Measurements from ENCODE around the gene CD58. TPM values are rescaled to one million over a fixed set of nuclear protein-coding genes. Genes with fewer than 3 reads are reported as not detected.

Gene CD58
- total RNA-seq, 1 donor = 23.5 TPM

DNA sequence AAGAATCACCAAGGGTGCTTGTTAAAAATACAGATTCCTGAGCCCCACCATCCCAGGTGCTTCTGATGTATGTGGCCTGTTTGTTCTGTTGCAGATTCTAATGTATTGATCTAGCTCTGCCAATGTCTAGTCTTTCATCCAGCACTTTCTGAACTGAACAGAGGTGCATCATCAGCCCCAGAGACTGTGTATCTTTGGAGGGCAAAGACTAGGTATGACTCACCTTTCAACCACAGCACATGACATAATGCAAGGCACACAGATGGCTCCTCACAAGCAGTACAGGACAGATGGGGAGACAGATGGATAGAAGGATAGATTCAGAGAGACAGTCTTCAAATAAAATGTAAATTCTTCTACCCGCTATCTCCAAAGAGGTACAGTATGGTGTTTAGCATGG, 32.3 kb downstream of the CD58 start:
- Histone ChIP-seq H3K27ac (ENCODE audit: low read depth, low read length) (no peak overlapping the region), H3K27me3 (ENCODE audit: insufficient read depth, low read length) (no peaks in the 10 kb centered on the region), H3K79me2 (ENCODE audit: insufficient read depth, low read length) (no peaks in the 10 kb centered on the region), H3K36me3 (ENCODE audit: insufficient read depth, low read length) (peaks cover 10% of the 10 kb centered on the region), H4K20me1 (ENCODE audit: insufficient read depth, low read length) (no peaks in the 10 kb centered on the region), H3K4me1 (ENCODE audit: insufficient read depth, low read length) (peaks cover 3% of the 10 kb centered on the region), H3K4me2 (ENCODE audit: insufficient read depth, low read length) (no peak overlapping the region), H3K4me3 (ENCODE audit: insufficient read depth, low read length) (no peak overlapping the region), H3K9me3 (ENCODE audit: low read depth, low read length) (no peaks in the 10 kb centered on the region), H2AFZ (ENCODE audit: low read length) (no peak overlapping the region)
- TF ChIP-seq, protein P1, sequence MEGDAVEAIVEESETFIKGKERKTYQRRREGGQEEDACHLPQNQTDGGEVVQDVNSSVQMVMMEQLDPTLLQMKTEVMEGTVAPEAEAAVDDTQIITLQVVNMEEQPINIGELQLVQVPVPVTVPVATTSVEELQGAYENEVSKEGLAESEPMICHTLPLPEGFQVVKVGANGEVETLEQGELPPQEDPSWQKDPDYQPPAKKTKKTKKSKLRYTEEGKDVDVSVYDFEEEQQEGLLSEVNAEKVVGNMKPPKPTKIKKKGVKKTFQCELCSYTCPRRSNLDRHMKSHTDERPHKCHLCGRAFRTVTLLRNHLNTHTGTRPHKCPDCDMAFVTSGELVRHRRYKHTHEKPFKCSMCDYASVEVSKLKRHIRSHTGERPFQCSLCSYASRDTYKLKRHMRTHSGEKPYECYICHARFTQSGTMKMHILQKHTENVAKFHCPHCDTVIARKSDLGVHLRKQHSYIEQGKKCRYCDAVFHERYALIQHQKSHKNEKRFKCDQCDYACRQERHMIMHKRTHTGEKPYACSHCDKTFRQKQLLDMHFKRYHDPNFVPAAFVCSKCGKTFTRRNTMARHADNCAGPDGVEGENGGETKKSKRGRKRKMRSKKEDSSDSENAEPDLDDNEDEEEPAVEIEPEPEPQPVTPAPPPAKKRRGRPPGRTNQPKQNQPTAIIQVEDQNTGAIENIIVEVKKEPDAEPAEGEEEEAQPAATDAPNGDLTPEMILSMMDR (IDR thresholded peaks at IDR 0.05; ENCODE audit: extremely low read depth, low read depth, low read length) = no peak
- peak; percentile 52 for DNase-seq (ENCODE audit: insufficient read length, low spot score, missing footprints)

DNA sequence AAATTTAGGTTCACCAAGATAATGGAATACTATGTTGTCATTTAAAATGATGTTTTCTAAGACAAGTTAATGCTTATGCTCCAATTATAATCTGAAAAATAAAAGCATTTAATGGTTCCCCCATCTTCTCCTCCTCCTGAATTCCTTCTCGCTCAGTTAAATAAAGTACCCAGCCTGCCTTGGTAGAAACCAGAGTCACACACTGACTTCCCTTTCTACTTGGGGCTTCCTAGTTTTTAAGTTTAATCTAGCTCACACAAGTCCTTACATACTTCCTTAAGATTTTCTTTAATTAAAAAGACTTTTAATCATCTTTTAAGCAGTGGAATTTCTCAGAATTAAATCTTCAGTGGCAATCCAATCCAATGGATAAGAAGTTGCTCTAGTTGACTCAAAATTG, 32.9 kb downstream of the CD58 start:
- Histone ChIP-seq H3K4me3 (ENCODE audit: insufficient read depth, low read length) (no peak overlapping the region), H3K4me1 (ENCODE audit: insufficient read depth, low read length) (peaks cover 3% of the 10 kb centered on the region), H3K27ac (ENCODE audit: low read depth, low read length) (no peak overlapping the region), H2AFZ (ENCODE audit: low read length) (no peak overlapping the region), H3K4me2 (ENCODE audit: insufficient read depth, low read length) (no peak overlapping the region), H3K9me3 (ENCODE audit: low read depth, low read length) (no peaks in the 10 kb centered on the region), H4K20me1 (ENCODE audit: insufficient read depth, low read length) (no peaks in the 10 kb centered on the region), H3K79me2 (ENCODE audit: insufficient read depth, low read length) (no peaks in the 10 kb centered on the region), H3K36me3 (ENCODE audit: insufficient read depth, low read length) (peaks cover 7% of the 10 kb centered on the region), H3K27me3 (ENCODE audit: insufficient read depth, low read length) (no peaks in the 10 kb centered on the region)
- no peak for DNase-seq (ENCODE audit: insufficient read length, low spot score, missing footprints)
- TF ChIP-seq, protein P1 (IDR thresholded peaks at IDR 0.05; ENCODE audit: extremely low read depth, low read depth, low read length) = no peak

DNA sequence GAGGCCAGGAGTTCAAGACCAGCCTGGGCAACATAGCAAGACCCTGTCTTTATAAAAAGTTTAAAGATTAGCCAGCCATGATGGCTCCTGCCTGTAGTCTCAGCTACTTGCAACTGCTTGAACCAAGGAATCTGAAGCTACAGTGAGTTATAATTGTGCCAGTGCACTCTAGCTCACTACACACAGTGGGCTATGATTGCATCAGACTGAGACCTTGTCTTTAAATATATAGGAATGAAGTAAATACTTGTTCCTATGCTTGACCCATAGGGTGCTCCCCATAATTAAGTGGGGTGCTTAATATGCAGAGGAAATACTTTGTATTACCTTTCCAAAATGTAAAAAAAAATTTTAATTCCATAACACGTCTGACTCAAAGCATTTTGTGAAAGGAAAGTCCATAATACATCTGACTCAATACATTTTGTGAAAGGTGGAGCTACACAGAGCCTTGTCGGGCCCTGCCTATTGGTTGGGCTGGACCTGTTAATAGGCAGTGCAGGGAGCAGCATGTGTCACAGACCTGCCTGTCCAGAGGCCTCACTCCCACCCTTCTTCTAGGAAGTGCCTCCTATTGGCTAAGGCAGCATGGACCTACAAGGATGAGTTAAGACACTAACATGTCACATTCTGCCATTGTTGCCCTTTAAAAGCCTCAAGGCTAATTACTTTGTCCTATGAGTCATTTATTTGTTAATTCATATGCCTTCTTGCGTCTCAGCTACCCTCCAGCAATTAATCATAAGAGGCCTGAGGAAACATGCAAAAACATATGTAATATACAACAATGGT, 33.6 kb downstream of the CD58 start:
- no peak overlapping the region for H3K27ac ChIP-seq (ENCODE audit: low read depth, low read length)
- H3K79me2 ChIP-seq (ENCODE audit: insufficient read depth, low read length) = no peaks in the 10 kb centered on the region
- peaks cover 3% of the 10 kb centered on the region for H3K4me1 ChIP-seq (ENCODE audit: insufficient read depth, low read length)
- no peaks in the 10 kb centered on the region for H3K27me3 ChIP-seq (ENCODE audit: insufficient read depth, low read length)
- DNase-seq (ENCODE audit: insufficient read length, low spot score, missing footprints) = peak; percentile 56
- H3K4me3 ChIP-seq (ENCODE audit: insufficient read depth, low read length) = no peak overlapping the region
- peaks cover 6% of the 10 kb centered on the region for H3K36me3 ChIP-seq (ENCODE audit: insufficient read depth, low read length)
- no peak overlapping the region for H3K4me2 ChIP-seq (ENCODE audit: insufficient read depth, low read length)
- TF ChIP-seq, protein P1 (IDR thresholded peaks at IDR 0.05; ENCODE audit: extremely low read depth, low read depth, low read length) = no peak
- no peaks in the 10 kb centered on the region for H4K20me1 ChIP-seq (ENCODE audit: insufficient read depth, low read length)
- no peaks in the 10 kb centered on the region for H3K9me3 ChIP-seq (ENCODE audit: low read depth, low read length)
- no peak overlapping the region for H2AFZ ChIP-seq (ENCODE audit: low read length)

DNA sequence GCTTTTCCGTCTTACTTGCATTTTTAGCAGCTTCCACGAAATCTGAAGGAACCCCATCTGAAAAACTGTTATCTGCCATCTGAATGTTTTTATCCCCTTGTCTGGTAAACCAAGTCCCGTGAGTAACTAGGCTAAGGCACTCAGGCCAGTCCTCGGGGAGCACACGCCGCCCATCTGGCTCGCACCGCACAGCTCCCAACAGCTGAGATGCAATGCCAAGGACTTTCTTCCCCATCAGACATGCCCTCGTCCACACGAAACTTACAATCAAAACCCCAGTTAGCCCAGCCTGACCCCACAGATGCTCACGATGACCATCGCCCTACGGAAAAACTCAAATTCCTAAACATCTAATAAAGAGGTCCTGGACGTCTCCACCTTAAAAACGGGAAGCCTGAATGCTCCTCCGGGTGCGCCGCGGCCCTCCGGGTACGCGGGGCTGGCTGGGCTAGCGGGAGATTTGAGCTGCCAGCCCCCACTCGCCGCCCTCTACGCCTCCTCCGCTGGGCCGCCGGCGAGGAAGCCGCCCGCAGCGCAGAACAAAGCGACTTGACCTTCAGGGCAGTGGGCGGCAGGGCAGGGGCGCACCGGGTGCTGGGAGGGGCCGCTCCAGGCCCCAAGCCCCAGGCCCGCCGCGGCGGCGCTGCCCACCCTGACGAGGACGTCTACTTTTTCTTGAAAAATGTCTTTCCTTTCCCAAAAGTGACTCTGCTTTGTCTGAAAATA, 36.6 kb downstream of the CD58 start:
- no peak overlapping the region for H3K4me3 ChIP-seq (ENCODE audit: insufficient read depth, low read length)
- DNase-seq (ENCODE audit: insufficient read length, low spot score, missing footprints) = no peak
- H3K9me3 ChIP-seq (ENCODE audit: low read depth, low read length) = no peaks in the 10 kb centered on the region
- no peak overlapping the region for H3K27ac ChIP-seq (ENCODE audit: low read depth, low read length)
- TF ChIP-seq, protein P1 (IDR thresholded peaks at IDR 0.05; ENCODE audit: extremely low read depth, low read depth, low read length) = no peak
- H3K4me1 ChIP-seq (ENCODE audit: insufficient read depth, low read length) = peaks cover 3% of the 10 kb centered on the region
- H3K36me3 ChIP-seq (ENCODE audit: insufficient read depth, low read length) = peaks cover 6% of the 10 kb centered on the region
- no peak overlapping the region for H2AFZ ChIP-seq (ENCODE audit: low read length)
- no peaks in the 10 kb centered on the region for H4K20me1 ChIP-seq (ENCODE audit: insufficient read depth, low read length)
- H3K79me2 ChIP-seq (ENCODE audit: insufficient read depth, low read length) = no peaks in the 10 kb centered on the region
- no peaks in the 10 kb centered on the region for H3K27me3 ChIP-seq (ENCODE audit: insufficient read depth, low read length)
- H3K4me2 ChIP-seq (ENCODE audit: insufficient read depth, low read length) = no peak overlapping the region

Data from osteoblast (primary cell).